Astrocyte (in vitro differentiated cells and primary cell): Measurements from ENCODE around the gene LIMS1. TPM values are rescaled to one million over a fixed set of nuclear protein-coding genes. Genes with fewer than 3 reads are reported as not detected.

ENCODE experiments used
- DNase-seq: peaks from one replicate; pipeline ENCODE4 v3.0.0-alpha.2; 2010; ENCODE audit warnings: low read depth
- FAIRE-seq: peaks from 2 replicates; lab custom pipeline; 2011; peaks lifted over from hg19 to GRCh38; lab: Jason Lieb, UNC
- H2AFZ ChIP-seq: 2 replicates; pipeline ENCODE4 v1.6.0; 2012; ENCODE audit warnings: low read depth, low read length, inconsistent platforms
- H3K27ac ChIP-seq: 2 replicates; pipeline ENCODE4 v1.5.1; 2011; ENCODE audit warnings: low read depth, low read length, inconsistent platforms
- H3K27me3 ChIP-seq: 2 replicates; pipeline ENCODE4 v1.6.0; 2011; ENCODE audit warnings: low read length, inconsistent platforms; ENCODE audit not compliant: insufficient read depth
- H3K36me3 ChIP-seq: 2 replicates; pipeline ENCODE4 v1.5.1; 2011; ENCODE audit warnings: low read length, inconsistent platforms; ENCODE audit not compliant: insufficient read depth
- H3K4me1 ChIP-seq: 2 replicates; pipeline ENCODE4 v1.5.1; 2011; ENCODE audit warnings: low read length, inconsistent platforms; ENCODE audit not compliant: insufficient read depth
- H3K4me2 ChIP-seq: 2 replicates; pipeline ENCODE4 v1.6.0; 2012; ENCODE audit warnings: low read length, inconsistent platforms
- H3K4me3 ChIP-seq: 2 replicates; pipeline ENCODE4 v1.5.1; 2011; ENCODE audit warnings: low read depth, mild to moderate bottlenecking, low read length, inconsistent platforms; ENCODE audit not compliant: insufficient read depth
- H3K79me2 ChIP-seq: 2 replicates; pipeline ENCODE4 v1.6.0; 2012; ENCODE audit warnings: mild to moderate bottlenecking, low read length, inconsistent platforms; ENCODE audit not compliant: insufficient read depth
- H3K9ac ChIP-seq: 2 replicates; pipeline ENCODE4 v1.6.0; 2012; ENCODE audit warnings: mild to moderate bottlenecking, low read length, inconsistent platforms
- H3K9me3 ChIP-seq: 2 replicates; pipeline ENCODE4 v1.5.1; 2012; ENCODE audit warnings: low read depth, mild to moderate bottlenecking, low read length, inconsistent platforms; ENCODE audit not compliant: insufficient read depth
- H4K20me1 ChIP-seq: 2 replicates; pipeline ENCODE4 v1.6.0; 2012; ENCODE audit warnings: low read length, inconsistent platforms; ENCODE audit not compliant: insufficient read depth
- H3K27ac Mint-ChIP-seq: one replicate; pipeline ENCODE4 v1.8.0; 2021; ENCODE audit warnings: mild to moderate bottlenecking, mixed read lengths; ENCODE audit not compliant: unreplicated experiment
- H3K27me3 Mint-ChIP-seq: one replicate; pipeline ENCODE4 v1.8.0; 2021; ENCODE audit warnings: low read depth, mixed read lengths; ENCODE audit not compliant: unreplicated experiment
- H3K36me3 Mint-ChIP-seq: one replicate; pipeline ENCODE4 v1.8.0; 2021; ENCODE audit warnings: low read depth, mixed read lengths; ENCODE audit not compliant: unreplicated experiment
- H3K4me1 Mint-ChIP-seq: one replicate; pipeline ENCODE4 v1.8.0; 2021; ENCODE audit warnings: low read depth, mixed read lengths; ENCODE audit not compliant: unreplicated experiment
- H3K4me3 Mint-ChIP-seq: one replicate; pipeline ENCODE4 v1.8.0; 2021; ENCODE audit warnings: mild to moderate bottlenecking, moderate library complexity, mixed read lengths; ENCODE audit not compliant: unreplicated experiment
- H3K9me3 Mint-ChIP-seq: one replicate; pipeline ENCODE4 v1.8.0; 2021; ENCODE audit warnings: mild to moderate bottlenecking, mixed read lengths; ENCODE audit not compliant: unreplicated experiment
- CTCF ChIP-seq: IDR thresholded peaks from 2 replicates; pipeline ENCODE4 v1.5.1; 2011; ENCODE audit warnings: low read depth, mild to moderate bottlenecking, inconsistent platforms, low read length, moderate library complexity; ENCODE audit not compliant: insufficient read depth
- EZH2 ChIP-seq: IDR thresholded peaks from 2 replicates; pipeline ENCODE4 v1.6.1; 2012; ENCODE audit warnings: mild to moderate bottlenecking, low read length, inconsistent platforms; ENCODE audit not compliant: insufficient read depth
- total RNA-seq: library from RNA; stranded (reverse); gene quantifications from 2 replicates; pipeline ENCODE4 v1.2.1, GENCODE V29; 2021

The LIMS1 gene
- total RNA-seq, 1 donor from 2014 or later, result 205 TPM

- FAIRE-seq (no peak), DNase-seq (no peak)
- Histone ChIP-seq H3K79me2 (peaks cover 99% of the 10 kb centered on the region), H3K27ac (no peak overlapping the region), H3K36me3 (no peaks in the 10 kb centered on the region), H2AFZ (no peak overlapping the region), H3K4me1 (peaks cover 8% of the 10 kb centered on the region), H4K20me1 (peaks cover 79% of the 10 kb centered on the region), H3K27me3 (no peaks in the 10 kb centered on the region), H3K9ac (no peak overlapping the region), H3K9me3 (no peaks in the 10 kb centered on the region), H3K4me2 (no peak overlapping the region), H3K4me3 (no peak overlapping the region)
- Mint-ChIP-seq H3K36me3 (peaks cover 14% of the 10 kb centered on the region), H3K27ac (peak overlapping the region; percentile 36), H3K27me3 (no peaks in the 10 kb centered on the region), H3K9me3 (peaks cover 2% of the 10 kb centered on the region), H3K4me1 (peaks cover 64% of the 10 kb centered on the region), H3K4me3 (no peak overlapping the region)
- TF ChIP-seq CTCF (no peak), EZH2 (no peak)
These were observed 95.1 kb downstream of the LIMS1 start for GRCh38 chr2:108629417-108629816.

- FAIRE-seq (no peak), DNase-seq (peak; percentile 53)
- H3K4me3 Mint-ChIP-seq, result no peak overlapping the region
- Histone ChIP-seq H2AFZ (no peak overlapping the region), H3K79me2 (peaks cover 100% of the 10 kb centered on the region), H4K20me1 (peaks cover 81% of the 10 kb centered on the region), H3K9me3 (no peaks in the 10 kb centered on the region), H3K4me2 (peak overlapping the region; percentile 10), H3K27ac (no peak overlapping the region), H3K36me3 (no peaks in the 10 kb centered on the region), H3K4me3 (no peak overlapping the region), H3K4me1 (peaks cover 13% of the 10 kb centered on the region), H3K9ac (no peak overlapping the region), H3K27me3 (no peaks in the 10 kb centered on the region)
- H3K4me1 Mint-ChIP-seq, result peaks cover 72% of the 10 kb centered on the region
- H3K9me3 Mint-ChIP-seq, result peaks cover 2% of the 10 kb centered on the region
- no peaks in the 10 kb centered on the region for H3K27me3 Mint-ChIP-seq
- TF ChIP-seq EZH2 (no peak), CTCF (no peak)
- peak overlapping the region; percentile 43 for H3K27ac Mint-ChIP-seq
- H3K36me3 Mint-ChIP-seq, result peaks cover 14% of the 10 kb centered on the region
These were observed 96.5 kb downstream of the LIMS1 start for GRCh38 chr2:108630567-108631405.
